Measurements from ENCODE around the gene NOTO.
A peak's percentile ranks its signal among the peaks of the same experiment; 100 is the strongest.

Gene NOTO

DNA sequence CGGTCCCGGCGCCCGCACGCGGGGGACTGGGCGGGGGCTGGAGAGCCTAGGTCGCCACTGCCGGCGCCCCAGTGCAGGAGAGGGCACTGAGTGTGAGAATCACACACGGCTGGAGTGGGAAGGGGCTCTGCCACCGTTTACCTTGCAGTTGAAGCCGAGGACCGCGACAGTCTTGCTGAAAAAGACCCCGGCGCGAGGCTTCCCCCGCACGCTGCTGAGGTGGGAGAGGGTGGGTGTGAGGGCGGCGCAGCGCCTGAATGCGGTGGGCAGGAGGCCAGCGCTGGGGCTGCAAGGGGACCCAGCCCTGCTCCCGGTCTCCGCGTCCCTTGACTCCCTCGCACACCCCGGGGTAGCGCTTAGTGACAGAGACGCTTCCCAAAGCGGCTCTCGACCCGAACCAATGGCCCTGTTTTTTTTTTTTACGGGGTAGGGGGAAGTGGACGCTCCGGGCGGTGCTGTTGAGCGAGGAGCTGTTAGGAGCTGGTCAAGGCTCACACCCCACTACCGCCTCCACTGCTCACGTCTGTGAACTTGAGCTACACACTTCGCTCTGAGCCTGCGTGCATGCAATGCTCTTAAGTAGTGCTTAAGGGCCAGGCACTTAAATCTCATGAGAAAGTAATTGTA is 794 bp downstream of the NOTO start:
- DNase-seq, result no peak

DNA sequence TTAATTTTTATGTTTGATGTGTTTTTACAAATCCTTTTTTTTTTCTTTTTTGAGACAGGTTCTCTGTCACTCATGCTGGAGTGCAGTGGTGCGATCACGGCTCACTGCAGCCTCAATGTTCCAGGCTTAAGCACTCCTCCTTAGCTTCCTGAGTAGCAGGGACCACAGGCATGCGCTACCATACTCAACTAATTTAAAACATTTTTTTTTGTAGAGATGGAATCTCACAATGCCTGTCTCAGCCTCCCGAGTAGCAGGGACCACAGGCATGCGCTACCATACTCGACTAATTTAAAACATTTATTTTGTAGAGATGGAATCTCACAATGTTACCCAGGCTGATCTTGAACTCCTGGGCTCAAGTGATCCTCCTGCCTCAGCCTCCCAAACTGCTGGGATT is 3.2 kb downstream of the NOTO start:
- no peak for DNase-seq

DNA sequence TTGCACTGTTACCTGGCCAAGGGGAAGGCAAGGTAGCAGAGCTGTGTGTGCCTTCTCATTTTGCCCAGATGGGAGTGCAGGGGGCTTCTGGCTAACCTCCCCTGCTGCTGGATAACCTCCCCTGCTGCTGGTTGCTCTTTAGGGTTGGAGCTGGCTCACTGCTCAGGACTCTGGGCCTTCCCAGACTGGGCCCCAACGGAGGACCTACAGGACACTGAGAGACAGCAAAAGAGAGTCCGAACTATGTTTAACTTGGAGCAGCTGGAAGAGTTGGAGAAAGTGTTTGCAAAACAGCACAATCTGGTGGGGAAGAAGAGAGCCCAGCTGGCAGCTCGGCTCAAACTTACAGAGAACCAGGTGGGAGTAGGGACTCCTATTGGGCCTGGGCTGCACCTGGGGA is 5.9 kb downstream of the NOTO start:
- DNase-seq, result no peak

DNA sequence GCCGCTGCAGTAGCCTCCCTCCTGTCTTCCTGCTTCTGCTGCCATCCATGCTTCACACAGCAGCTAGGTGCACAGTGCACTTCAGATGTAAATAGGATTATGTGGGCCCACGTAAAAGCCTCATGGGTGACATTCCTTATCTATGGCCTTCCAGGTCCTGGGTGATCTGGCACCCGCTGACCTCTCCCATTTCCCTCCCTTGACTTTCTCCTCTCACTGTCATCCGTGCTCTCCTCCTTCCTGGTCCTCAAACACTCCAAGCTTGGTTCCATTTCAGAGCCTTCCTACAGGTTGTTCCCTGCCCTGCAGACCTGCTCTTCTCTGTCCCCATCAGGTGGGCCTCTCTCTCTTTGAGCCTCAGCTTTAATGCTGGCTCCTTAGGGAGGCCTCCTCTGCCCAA is 7.6 kb downstream of the NOTO start:
- no peak for DNase-seq

DNA sequence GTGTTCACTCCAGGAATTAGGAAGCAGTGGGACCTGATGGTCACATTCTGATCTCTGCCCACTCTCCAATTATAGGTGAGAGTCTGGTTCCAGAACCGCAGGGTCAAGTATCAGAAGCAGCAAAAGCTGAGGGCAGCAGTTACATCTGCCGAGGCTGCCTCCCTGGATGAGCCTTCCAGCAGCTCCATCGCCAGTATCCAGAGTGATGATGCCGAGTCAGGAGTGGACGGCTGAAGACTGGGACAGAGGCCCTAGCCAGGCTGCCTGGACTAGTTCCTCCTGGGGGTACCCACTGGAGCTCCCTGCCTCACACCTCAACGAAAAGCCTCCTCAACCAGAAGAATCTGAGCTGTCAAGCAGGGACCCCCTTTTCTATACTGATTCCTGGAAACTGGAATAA is 8.3 kb downstream of the NOTO start:
- no peak for DNase-seq

DNA sequence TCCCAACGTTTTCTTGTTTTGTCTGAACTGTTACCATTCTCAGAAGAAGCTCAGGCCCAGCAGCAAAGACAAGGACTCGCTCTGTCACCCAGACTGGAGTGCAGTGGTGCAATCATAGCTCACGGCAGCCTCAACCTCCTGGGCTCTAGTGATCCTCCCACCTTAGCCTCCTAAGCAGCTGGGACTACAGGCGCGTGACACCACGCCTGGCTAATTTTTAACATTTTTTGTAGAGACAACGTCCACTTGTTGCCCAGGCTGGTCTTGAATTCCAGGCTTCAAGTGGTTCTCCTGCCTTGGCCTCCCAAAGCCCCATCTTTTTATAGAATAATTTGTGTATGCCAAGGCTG is 9.7 kb downstream of the NOTO start:
- DNase-seq, result no peak

DNA sequence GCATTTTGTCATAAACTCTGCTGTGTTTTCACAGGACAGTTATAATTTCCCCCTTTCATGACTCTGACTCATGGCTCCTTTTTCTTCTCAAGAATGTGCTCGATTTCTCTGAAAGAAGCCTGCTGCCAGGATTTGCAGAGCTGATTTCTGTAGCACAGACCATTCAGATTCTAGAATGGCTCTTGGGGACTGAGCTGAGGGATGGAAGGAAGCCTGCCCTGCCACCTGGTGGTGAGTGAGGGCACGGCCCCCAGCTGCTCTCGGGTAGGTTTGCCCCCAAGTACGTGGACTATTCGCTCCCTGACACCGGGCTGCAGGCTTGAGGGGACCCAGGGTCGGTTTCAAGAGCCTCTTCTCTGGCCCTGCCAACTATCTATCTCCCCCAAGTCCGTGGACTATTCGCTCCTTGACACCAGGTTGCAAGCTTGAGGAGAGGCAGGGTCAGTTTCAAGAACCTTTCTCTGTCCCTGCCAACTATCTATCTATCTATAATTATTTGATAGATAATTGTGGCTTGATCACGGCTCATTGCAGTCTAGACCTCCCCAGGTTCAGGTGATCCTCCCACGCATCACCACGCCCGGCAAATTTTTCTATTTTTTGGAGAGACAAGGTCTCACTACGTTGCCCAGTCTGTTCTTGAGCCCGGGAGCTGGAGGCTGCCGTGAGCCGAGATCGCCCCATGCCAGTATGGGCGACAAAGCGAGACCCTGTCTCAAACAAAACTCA is 10.2 kb downstream of the NOTO start:
- DNase-seq, result peak; percentile 39

DNA sequence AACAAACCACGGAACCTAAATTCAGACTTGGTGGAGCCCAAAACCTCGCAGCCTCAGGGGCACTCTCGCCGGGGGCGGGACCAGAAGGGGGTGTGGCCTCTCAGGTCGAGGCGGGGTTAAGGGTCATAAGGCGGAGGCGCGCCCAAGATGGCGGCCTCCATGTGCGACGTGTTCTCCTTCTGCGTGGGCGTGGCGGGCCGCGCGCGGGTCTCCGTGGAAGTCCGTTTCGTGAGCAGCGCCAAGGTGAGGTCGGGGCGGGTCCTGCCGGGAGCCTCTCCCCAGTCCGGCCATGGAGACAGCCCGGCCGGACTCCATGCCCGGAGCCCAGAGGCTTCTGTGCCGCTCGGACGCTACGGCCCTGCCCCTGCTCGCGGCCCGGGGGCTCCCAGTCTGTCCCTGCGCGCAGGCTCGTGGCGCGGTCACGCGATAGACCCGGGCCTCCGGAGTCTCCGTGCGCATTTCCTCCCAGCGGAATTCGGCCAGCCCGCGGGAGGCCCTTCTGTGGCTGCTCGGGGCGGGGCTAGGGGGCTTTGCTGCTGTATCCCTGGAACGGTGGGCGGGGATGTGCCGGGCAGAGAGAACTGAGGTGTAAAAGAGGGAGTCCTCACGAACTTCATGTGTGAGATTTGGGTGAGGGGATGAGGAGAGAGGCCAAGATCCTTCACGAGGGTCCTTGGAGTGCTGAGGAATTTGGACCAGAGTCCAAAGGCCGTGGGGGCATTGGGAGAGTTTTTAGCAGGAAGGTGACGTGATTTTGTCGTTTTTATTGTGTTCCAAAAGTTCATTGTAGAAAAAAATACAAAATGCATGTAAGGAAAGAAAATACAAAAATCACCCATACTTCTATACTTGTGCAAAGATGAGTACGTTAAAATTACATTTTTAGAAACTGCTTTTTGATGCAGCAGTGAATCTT is 12.0 kb downstream of the NOTO start, which contains the start of gene SMYD5:
Gene SMYD5, plus strand, starts transcription at position 126 of the 916 bp plus-strand sequence. Its CDS starts 22 bp downstream, at position 148.
- peak; percentile 69 for DNase-seq

DNA sequence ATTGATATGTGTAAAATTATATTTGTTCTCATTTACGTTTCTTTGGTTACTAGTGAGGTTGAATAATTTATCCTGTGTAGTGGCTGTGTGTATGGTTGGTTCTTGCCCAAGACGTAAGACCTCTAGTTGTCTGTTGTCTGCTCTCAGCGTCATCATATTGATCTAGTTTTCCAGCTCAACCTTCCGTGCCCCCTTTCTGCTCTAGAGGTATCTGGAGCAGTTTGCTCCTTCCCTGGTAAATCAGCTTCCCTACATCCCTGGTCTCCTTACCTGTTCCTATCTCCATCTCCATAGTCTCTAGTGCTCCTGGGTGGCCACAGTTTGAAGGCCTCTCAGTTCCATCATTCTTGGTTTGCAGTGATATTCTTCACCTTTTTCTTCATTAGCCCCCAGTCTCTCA is 12.9 kb downstream of the NOTO start:
- DNase-seq, result no peak

DNA sequence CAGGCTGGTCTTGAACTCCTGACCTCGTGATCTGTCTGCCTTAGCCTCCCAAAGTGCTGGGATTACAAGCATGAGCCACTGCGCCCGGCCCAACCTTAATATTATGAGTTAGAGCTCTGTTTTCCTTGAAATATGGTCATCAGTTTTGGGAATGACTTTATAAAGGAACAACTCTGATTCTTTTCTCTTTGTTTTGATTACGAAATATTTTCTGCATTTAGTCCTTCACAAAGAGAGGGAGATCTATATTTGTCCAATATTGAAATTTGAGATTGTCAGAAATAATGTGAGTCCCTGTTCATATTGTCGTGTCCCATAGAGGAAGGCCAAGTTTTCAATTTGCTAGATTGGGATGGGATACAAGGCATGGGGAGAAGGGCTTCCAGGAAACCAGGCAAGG is 14.8 kb downstream of the NOTO start:
- DNase-seq, result no peak

DNA sequence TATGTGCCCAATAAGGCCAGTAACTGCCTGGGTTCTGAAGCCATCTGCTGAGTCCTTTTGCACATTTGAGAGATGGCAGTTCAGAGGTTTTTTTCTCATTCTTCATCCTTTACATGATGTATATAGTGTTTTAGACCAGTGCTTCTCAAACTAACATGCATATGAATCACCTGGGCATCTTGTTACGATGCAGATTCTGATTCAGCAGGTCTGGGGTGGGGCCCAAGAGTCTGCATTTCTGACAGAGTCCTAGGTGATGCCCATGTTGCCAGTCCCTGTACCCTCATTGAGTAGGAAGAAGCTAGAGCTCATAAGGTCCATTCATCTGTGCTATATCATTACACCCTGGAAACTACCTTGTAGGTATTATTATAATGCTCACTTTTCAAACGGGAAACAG is 15.5 kb downstream of the NOTO start:
- DNase-seq, result no peak

DNA sequence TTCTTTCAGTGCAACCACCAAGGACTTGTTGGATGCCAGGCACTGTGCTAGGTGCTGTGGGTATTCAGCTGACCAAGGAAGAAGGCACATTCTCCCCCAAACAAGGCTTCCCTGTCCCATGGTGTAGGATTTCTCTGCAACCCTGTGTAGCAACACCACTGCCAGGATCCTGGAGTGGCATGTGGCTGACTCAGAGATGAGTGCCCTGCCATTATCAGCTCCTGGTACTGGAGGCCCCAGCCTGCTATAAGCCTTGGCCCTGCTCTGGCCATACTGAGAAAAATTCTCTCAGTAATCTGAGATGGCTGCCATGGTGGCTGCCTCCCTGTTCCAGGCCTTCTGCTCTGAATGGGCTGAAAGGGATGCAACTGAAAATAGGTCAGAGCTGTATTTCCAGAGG is 15.9 kb downstream of the NOTO start:
- DNase-seq, result no peak

DNA sequence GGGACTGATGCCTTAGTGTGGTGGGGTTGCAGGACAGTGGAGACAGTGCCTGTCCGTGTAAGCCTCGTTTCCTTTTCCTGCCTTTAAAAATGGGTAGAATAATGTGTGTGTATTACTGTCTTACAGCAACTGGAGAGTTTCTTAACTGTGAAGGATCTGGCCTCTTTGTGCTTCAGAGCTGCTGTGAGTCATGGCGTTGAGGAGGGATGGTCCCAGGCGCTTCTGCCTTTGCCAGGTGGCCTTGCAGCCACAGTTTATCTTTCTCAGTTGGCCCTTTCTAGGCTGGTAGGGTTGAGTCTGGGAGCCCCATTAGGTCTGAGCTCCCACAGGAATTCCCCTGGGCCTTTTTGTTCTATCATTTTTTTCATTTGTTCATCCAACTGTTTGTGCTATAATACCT is 21.4 kb downstream of the NOTO start:
- DNase-seq, result no peak

DNA sequence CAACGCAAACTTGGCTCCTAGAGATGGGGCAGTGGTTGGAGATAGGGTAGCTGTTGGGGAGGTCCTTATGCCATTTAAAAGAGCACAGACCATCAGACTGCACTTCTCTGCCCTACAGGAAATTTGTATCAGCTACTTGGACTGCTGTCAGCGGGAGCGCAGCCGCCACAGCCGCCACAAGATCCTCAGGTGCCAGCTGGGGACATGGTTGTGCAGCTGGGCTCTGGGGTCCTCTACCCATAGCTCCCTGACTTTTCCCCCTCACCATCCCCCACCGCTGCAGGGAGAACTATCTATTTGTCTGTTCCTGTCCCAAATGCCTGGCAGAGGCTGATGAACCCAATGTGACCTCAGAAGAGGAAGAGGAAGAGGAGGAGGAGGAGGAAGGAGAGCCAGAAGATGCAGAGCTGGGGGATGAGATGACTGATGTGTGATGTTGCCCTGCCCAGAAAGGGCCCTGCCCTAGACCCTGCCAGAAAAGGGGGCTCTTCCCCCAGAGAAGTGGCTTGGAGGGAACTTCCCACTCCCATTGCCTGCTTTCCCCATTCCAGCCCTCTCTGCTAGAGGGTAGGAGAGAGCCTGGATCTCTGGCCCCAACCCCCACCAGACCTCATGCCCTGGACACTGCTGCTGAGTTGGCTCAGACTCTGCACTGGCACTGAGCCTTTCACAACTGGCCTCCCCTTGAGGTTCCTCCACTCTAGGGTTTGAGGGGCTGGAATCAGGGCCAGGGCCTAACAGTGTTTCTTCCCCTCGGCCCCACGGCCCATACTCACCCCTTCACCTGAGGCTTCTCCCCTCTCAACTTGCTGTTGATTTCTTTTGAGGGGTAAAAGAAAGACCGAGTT is 23.4 kb downstream of the NOTO start:
- DNase-seq, result no peak

DNA sequence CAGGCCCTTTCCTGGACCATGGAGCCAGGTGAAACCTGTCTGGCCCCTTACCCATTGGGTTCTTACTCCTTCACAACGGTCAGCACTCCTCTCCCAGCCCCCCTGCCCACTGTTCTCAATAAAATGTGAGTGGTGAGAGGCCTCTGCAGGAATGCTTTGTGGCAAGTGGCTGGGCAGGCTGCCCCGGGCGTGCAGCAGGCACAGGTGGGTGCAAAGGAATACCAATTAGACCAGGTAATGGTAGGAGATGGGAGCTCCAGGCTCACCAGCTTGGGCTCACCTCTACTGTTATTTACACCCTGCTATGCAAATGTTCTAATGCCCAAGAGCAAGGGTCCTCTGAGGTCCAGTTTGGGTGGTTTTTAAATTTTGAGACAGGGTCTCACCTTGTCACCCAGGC is 24.7 kb downstream of the NOTO start:
- DNase-seq, result no peak

DNA sequence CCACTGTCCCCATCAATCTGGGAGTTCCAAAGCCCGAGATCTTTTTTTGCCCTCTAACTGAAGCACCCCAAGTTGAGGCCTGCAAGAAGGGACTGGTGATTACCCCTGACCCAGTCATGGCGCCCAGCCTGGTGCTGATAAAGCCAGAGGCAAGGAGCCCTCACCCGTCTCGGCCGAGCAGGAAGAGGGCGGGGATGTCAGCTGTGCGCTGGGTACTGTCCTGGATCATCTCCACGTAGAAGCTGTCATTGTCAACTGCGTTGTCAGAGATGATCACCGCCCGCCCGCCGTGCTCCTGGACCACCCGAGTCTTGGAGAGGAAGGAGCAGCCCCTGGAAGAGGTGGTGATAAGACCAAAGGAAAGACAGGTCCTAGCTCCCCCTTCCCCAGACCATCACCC is 26.3 kb downstream of the NOTO start:
- DNase-seq, result no peak

DNA sequence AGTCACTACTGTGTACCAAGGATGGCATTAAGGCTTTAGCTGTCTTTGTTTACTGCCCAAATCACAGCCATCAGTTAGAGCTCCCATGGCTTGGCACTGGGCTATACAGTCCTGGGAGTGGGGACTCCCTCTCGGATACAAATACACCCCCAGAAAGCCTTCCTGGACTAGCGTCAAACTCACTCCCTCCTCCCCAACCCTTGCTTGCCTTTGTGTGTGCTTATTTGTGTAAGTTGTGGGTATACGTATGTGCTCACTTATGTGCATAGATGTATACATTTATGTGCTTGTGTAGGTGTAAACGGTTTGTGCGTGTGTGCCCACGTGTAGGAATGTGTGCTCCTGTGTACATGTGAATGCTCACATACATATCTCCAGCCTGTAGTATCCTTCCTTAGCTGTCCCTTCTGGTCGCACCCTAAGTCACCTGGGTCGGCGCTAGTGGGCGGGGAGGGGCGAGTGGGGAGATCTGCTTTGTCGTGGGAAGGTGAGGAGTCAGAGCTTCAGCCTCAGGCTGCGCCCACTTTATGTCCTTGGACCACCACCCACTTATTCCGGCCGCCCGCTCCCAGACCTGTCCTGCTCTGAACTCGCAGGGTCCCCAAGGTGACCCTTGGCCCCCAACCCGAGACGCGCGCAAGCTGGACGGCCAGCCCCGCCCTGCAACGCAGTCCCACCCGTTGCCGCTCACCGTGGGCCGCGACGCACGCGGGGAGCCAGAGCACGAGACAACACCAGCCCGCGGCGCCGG is 30.2 kb downstream of the NOTO start:
- DNase-seq, result no peak

DNA sequence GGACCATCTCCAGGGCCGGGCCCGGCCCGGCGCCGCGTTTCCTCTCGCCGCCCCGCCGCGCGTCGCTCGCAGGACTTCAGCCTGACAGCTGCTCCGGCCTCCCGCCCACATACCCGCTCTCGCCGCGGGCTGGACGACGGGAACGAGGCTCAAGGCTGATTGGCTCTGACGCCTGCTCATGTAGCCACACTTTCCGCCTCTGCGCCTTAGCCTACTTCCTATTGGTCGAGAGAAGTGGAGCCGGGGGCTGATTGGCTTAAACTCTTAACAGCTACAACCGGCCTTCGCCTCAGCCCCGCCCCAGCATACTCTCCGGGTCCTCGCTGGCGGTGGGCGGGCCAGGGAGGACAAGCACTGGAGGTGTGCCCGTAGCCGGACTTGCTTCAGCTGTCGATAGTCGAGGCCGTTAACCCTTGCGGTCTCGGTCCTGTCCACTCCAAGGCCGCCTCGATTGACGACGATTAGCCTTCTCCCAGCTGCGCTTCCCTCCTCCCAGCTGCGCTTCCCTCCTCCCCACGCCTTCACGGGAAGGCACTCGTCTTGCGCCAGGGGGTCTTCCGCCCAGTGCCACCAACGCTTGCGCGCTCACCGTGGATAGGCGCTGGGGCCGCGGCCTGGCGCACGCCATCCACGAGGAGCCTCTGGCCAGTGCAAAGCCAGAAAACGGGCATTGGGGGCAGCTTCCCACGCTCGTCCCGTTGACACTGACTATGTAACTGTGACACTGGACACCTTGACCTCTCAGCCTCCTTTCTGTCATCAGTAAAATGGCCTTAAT is 31.0 kb downstream of the NOTO start, which contains the start of gene PRADC1:
Gene PRADC1, minus strand, starts transcription at position 86 of the 778 bp plus-strand sequence. Its CDS starts 79 bp downstream, at position 7.
- peak; percentile 93 for DNase-seq

DNA sequence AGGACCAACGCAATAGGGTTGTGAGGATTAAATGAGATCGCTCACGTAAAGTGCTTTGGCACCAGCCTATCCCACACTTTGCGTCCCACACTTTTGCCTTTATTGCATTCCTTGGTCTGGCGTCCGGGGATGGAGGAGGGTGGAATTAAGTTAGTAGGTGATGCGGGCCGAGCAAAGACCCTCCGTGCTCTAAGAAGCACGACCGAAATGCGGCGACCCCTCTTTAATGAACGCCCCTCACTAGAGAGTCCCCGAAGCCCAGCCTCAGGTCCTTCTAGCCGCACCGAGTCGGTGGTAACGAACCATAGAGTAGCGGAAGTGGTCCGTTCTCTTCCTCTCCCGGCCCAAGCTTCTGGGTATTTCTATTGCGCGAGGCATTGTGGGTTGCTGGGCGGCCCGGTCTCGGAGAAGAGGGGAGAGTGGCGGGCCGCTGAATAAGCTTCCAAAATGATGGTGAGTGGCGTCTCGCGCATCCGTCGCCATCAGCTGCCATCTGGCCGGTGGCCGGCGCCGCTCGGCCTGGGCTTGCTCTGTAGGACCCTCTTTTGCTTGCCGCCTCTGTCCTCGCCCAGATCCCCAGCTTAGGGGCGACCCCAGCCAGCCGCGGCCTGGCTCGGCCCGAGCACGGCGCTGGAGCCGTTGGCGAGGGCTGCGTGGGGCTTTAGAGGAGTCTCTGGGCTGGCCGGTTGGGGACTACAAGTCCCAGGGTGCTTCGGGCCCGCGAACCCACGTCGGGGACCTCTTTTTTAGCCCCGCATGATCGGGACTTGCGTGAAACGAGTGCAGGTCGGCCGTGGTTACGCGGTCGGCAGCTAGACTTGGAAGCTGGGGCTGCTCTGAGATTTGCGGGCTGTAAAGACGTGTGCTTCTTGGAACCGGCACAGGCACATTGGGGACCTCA is 31.8 kb downstream of the NOTO start, which contains the start of gene CCT7:
Gene CCT7, plus strand, starts transcription at position 377 of the 901 bp plus-strand sequence. Its CDS starts 71 bp downstream, at position 448.
- DNase-seq, result peak; percentile 41

Measured in GOT3 (cell line).